Forelimb muscle (tissue), 1 donor: Measurements from ENCODE around the gene SCP2. TPM values are rescaled to one million over a fixed set of nuclear protein-coding genes. Genes with fewer than 3 reads are reported as not detected.

Experiments used
- DNase-seq: peaks from one replicate; pipeline ENCODE4 v3.0.0-alpha.2; 2013; ENCODE audit warnings: low read depth
- polyA plus RNA-seq: library from polyadenylated mRNA; unstranded; fragments of 120-200 nt; gene quantifications from one replicate; pipeline ENCODE4 v1.2.1, GENCODE V29; 2013; ENCODE audit not compliant: insufficient read length

The SCP2 gene
- polyA plus RNA-seq, 1 donor = 80.1 TPM

DNA sequence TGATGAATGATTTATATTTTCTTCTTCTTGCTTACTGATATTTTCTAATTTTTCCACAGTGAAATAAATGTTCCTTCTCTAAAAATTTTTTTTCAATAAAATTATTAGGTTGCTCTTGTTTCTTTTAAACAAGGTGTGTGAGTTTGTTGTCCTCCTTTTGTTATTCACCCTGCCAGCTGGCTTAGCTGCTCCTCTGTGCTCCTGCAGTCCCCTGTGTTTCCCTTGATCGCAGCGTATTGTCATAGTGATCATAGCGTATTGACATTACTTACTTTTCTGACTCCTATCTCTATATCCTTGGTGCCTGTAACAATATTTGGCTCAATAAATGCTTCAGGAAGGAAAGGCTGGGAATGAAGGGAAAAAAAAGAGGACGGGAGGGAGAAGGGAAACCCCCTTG is 110.1 kb downstream of the SCP2 start:
- no peak for DNase-seq

DNA sequence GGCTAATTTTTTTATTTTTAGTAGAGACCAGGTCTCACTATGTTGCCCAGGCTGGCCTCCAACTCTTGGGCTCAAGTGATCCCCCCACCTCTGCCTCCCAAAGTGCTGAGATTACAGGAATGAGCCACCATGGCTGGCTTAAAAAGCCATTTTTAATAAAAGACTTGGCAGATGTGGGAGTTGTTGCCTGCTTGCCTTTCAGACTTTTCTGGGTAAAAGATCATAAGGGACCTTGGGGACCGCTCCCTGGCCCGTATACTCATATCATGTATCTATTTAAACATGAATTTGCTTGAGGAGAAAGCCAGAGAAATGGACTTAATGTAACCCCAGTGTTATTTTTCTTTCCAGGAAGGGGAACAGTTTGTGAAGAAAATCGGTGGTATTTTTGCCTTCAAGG is 111.5 kb downstream of the SCP2 start:
- DNase-seq = no peak

DNA sequence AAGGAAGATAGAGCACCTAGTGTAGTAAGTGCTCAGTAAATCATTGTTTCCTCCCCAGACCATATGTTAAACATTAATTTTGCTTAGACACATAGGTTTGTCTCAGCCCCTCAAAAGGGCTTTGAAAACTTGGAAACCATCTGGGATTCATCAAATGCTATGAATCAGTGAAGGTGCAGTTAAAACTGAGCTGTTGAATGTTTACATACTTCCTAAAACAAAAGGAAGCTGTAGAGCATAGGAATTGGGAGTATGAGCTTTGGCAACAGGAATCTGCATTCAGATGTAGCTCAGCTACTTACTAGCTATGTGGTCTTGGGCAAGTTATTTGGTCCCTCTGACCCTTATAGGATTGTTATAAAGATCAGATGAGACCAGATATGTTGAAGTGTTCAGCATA is 116.2 kb downstream of the SCP2 start:
- no peak for DNase-seq

DNA sequence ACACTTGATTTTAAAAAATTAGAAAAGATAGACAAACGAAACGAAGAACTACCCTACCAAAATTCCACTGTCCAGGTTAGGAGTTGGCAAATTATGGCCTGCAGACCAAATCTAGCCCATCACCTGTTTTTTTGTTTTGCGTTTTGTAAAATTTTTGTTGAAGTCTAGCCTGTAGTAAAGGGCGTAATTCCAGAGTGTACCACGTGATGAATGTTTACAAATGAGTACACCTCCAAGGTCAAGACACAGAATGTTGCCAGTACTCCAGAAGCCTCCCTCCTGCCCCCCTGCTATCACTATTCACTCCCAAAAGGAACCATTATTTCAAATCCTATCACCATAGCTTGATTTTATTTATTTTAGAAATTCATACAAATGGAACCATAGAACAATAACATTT is 117.8 kb downstream of the SCP2 start:
- DNase-seq = no peak

DNA sequence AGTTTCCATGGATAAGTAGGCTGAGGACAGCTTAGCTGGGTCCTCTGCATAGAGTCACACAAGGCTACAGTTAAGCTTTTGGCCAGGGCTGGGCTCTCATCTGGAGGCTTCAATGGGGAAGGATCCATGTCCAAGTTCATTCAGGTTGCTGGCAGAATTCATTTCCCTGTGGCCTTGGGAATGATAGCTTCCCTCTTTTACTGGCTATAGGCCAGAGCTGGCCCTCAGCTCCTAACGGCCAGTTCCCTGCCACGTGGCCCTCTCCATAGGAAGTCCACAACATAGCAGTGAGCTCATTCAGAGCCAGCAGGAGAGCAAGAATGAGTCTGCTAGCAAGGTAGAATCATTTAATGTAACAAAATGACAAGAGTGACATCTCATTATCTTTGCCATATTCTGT is 119.9 kb downstream of the SCP2 start:
- no peak for DNase-seq

DNA sequence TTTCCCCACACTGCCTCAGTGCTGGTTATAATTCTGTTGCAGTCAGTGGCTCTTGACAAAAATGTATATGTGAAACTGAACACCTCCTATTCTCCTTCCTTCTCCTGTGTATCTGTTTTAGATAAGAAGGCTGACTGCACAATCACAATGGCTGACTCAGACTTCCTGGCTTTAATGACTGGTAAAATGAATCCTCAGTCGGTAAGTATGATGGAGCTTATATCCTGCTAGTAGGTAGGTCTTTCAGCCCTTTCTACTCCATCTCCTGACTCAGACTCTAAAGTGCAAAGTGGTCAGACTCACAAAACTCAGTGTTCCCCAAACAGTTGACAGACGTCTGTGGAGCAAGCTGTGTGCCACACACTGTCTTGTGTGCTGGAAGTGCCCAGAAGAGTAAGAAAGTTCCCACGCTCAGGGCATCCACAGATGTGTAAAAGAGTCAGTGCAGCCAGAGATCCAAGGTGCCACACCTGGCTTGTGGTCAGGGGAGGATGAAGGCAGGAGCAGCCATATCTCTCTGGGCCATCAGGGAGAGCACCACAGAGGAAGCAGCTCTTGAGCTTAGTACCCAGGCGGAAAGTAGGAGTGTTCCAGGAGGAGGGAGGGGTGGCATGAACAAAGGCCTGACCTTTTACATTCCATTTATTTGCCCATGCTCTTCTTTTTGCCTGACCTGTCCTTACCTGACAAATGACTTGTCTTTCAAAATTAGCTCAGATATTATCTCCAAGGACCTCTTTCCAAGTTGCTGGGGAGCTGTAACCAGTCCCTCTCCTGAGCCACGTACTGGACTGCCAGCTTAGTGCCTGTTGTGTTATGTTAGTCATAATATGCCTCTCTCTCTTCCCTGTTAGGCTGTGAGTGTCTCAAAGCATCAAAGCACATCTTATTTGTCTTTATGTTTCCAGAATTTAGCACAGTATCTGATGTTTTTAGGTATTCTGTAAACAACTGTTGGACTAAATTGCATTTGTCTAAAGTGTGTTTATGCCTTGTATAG is 121.0 kb downstream of the SCP2 start:
- no peak for DNase-seq

DNA sequence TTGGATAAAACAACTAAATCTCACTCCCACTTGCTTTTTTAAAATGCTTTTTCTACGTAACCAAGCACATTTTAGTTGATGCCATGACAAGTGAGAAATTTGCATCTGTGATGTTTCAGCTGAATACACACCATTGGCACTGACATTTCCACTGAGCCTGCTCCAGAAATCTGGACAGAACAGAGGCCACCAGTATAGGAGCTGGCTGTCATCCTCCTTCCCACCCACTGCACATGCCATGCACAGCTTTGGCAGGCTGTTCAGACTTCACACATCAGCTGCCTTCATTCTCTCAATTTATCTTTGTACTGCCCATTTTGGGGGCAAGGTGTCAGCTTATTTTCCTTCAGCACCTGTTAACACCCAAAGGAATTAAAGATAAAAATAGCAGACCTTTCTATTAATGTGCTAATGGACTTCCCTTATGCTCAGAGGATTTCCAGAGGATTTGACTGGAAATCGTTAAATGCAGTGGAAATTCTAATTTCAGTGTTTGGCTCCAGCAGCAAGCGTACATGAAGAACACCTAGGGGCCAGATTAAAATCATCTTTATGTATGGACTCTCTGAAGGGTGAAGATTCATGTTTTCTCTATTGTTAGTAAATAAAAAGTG is 122.0 kb downstream of the SCP2 start:
- DNase-seq = no peak

DNA sequence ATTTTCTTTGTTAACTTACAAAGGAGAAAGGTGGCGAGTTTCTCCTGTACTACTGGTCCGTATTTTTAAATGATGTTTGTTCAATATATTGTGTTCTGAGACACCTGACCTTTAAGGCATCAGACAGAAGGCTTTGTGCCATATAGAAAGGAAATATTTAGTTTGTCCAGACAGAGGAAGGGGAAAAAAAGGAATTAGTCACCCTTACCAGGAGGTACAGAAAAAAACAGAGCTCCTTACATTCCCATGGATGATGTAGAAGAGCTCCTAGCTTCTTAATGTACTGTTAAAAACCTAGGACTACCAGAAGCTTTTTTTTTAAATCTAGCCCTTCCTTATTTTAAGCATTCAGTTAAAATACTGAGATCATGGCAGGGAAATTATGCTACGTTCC is 122.5 kb downstream of the SCP2 start:
- no peak for DNase-seq

DNA sequence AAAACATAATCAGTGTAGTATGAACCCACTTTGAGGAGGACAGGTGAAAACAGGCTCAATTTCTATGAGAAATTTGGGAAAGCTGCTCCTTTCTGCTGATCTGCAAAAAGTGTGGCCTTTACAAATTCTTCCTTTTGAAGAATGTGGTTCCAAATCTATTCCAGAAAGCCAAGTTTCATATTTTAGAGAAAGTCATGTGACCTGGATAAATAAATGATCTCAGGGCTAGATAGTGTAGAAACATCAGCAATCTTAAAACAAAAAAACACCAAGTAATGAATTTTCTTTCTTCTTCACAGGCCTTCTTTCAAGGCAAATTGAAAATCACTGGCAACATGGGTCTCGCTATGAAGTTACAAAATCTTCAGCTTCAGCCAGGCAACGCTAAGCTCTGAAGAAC is 123.2 kb downstream of the SCP2 start:
- no peak for DNase-seq

DNA sequence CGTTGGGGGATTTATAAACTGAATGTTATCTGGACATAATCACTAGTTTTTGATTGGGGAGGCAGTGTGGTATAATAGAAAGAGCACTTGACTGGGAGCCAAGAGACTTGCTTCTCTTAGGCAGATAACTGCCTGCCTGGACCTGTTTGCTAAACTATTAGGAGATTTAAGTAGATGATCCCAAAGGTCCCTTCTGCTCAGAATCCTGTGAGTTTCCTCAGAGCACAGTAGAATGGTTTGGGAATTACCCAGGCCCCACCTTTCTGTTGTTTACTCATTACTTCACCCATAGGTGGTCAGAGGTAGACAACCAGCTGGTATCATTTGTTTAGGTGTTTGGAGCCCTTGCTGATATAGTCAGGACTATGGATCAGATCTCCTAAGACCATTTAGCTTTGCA is 124.6 kb downstream of the SCP2 start:
- no peak for DNase-seq

DNA sequence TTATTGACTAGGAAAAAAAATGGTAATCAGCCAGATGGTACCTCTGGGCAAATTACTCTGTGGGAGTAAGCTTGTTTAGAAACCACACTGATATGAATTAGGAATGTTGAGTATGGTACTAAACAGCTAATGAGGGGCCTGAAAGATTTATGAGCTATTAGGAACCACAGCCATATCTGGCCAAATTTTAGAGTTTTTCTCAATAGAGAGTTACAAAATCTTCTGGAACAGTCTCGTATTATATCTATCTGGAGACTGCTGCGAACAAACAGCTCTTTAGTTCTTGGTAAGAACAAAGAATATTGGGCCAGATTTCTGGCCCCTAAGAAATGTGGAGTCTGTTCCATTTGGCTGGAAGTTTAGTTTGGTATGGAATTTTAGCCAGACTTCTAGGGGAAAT is 130.1 kb downstream of the SCP2 start:
- DNase-seq = no peak

DNA sequence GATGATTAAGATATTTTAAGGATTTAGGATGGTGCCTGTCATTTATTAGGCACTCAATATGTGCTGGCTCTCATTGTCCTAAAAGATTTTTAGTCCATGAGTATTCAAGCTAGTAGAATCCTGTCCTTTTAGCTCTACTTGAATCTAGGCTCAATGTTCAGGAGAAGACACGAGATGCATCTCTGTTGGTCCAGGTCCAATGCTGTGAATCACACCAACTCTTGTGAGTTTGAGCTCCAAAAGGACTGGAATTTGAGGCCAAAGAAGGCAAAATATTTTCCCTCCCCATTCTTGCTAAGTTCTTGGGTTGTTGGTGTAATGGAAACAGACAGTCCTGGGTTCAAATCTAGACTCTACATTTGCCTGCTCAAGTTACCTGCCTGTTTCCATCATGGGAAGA is 133.5 kb downstream of the SCP2 start:
- DNase-seq = no peak

DNA sequence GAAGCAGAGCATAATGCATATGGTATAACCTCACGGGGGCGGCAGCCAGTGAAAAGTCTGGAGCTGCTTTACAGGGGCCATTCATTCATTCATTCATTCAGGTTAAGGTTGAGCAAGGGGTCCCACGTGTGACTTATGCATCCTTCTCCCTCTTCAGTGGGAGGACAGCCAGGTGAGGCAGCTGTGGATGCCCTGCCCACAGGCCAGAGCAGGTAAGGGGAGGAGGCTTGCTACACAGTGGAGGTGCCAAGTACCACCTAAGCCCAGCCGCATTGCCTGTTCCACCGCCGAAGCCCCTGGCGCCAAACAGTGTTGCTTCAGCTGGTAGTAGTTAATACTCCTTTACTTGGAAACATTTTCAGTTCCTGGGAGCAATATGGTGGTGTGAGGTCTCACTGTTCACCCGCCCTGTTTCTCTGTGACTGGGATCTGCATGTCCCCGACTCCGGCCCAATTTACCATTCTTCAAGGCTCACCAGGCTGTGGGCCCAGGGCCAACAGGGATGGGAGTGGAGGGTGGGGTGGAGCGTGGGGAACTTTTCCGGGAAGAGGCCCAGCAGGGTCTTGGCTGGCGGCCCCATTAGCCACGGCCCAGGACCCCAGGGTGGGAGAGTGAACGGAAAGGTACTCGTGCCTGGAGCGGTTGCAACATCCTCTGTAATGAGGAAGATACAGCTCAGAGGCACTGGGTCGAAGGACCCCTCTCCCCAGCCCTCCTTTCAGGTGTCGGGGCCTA is 134.2 kb downstream of the SCP2 start:
- DNase-seq = no peak

DNA sequence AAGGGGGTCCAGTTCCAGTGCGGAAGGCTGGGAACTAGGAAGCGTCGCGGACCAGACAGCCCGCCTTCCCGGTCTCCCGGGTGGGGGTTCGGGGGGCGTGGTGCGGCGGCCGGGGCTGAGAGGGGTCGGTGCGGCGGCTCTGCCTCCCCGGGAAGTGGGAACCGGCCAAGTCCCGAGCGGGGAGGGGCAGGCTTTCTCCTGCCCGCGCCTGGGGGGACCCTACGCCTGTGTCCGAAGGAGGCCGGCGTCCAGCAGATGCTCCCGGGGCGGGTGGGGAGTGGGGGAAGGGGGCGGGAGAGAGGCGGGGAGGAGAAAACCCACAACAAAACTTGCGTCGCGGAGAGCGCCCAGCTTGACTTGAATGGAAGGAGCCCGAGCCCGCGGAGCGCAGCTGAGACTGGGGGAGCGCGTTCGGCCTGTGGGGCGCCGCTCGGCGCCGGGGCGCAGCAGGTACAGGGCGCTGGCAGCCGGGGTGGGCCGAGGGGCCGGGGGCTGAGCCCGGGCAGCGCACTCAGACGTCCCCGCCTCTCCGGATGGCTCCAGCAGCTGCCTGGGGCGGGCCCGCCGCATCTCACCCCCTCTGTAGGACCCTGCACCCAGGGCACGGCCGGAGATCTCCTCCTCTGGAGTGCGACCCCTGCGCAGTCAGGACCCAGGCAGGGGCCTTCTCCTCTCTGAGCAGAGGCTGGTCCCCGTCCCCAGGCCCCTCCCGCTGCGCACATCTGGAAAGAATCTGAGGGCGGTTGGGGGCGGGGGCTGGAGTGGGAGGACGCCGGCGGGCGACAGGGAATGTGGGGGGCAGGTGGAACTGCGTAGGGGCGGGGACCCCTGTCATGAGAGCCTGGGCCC is 135.0 kb downstream of the SCP2 start, which contains the start of gene PODN:
Gene PODN (plus strand): TSS at position 355 of the 849 bp plus-strand sequence. CDS start 7,643 bp downstream, outside the sequence.
- no peak for DNase-seq

DNA sequence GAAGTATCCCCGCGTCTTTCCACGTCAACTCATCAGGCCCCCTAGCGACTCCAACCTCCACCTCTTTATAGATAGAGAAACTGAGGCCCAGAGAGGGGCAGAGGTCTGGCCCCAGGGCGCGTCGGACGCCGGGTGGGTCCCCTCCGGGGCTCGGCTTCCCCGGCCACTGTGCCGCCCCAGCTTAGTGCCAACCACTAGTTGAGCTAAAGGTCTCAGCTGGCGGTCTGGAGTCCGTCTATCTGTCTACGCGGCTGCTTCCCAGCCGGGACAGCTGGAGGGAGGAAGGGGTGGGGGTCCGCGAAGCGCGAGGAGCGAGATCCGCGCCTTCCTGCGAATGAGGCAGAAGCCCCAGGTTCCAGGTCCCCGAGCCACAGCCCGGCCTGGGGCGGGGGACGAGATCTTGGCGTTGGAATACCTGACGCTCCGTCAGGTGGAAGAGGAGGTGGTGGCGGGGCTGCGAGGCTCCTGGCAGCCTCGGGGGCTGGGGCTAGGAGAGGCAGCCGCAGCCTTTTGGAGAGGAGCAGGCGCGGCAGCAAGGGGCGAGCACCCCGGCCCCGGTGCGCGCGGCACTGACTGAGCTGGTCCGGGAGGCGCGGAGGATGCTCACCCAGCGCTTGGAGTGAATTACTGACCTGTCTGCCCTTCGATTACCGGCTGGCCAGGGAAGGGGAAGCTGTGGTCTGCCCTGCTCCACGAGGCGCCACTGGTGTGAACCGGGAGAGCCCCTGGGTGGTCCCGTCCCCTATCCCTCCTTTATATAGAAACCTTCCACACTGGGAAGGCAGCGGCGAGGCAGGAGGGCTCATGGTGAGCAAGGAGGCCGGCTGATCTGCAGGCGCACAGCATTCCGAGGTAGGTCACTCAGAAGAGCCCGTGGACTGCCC is 135.9 kb downstream of the SCP2 start:
- DNase-seq = no peak

DNA sequence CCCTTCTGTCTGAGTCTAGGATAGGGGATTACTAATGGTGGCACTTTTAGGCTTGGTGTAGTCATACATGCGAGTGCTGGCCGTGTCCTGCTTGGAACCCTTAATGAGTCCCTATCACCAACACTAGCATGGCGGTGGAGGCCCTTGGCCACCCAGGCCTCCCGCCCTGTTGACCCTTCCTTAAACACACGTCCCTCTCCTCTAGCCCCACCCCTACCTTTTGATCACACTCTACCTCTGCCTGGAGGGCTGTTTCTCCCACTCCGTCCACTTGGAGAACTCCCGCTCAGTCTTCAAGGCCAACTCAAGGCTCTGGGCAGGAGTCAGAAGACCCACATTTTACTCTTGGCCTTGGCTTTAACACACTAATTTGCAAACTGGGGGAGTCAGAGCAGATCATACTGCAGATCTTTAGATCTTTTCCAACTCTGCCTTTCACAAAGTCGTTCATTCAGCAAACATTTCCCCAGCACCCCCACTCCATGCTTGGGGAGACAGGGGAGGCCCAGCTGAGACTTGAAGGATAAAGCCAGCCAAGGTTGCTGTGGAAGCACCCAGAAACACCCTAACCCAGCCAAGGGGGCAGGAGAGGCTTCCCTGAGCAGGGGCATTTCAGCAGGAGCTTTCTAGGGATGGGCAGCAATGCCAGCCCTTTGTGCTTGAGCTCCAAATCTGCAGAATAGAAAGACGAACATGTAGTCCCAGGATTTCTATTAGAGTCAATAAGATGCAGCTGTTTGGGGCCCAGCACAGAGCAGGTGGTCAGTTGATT is 136.9 kb downstream of the SCP2 start:
- no peak for DNase-seq

DNA sequence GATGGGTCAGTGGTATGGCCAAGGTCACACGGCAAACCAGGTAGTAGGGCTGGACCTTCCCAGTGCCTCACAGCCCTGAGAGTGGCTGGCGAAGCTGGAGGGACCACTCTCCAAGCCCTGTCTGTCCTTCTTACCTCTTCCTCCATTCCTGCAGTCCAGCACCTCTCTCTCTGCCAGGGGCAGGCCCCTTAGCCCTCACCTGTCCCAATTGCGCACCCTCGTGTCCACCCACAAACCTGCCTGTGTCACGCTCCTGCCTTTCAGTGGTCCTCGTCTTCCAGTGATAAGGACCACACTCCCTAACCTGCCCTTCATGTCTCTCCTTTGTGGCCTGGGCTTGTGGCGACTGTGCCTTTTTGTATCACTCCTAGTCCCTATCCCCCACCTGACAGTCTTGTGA is 138.3 kb downstream of the SCP2 start:
- no peak for DNase-seq

DNA sequence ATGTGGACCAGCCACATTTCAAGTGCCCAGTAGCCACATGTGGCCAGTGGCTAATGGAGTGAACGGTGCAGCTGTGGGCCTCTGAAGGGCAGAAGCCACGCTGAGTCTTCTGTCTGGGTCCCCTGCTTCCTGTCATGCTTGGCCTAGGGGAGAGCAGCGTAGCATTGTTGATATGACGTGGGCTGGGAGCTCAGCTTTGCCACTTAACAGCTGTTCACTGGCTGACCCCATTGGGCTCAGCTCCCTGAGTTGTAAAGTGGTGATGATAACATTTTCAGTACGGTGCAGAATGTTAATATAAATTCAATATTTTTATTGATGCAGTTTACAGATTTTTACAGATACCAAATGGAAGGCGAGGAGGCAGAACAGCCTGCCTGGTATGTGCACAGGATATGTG is 139.4 kb downstream of the SCP2 start:
- DNase-seq = no peak

DNA sequence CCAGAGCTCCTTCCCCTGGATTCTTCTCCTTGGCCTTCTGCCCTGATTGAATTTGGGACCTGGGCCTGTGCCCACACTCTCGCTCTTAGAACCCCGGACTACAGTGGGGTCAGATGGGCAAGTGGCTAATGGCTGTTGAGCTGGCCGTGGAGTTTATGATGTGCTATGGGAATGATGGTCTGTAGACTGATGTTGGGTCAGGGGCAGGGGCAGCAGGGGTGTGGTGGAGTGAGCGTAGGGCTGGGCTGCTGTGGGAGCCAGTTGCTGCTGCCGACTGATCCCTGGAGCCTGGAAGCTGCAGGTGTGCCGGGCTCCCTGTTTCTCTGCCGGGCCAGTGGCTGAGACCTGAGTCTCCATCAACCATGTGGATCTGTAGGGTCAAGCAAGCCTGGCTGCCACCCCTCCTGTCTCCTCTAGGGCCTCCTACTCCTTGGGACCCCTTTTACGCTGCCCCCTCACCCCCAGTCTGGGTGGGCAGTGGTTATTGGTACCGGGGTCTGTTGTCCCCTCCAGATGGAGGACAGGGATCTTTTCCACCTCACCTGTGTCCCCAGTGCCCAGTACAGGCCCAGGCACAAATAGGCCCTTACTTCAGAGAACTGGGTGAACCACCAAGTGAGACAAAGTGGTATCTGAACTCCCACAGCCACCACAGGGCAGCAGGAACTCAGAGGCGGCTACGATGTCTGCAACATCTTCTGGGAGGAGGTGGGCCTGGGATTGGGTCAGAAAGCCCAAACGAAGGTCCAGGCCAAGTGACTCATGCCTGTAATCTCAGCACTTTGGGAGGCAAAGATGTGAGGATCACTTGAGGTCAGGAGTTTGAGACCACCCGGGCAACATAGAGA is 140.0 kb downstream of the SCP2 start:
- no peak for DNase-seq
